B cell (primary cell): ENCODE data around the gene TEX51. TPM values are rescaled to one million over a fixed set of nuclear protein-coding genes. Genes with fewer than 3 reads are reported as not detected.

Experiments
- ATAC-seq: fragments of 200-7000 bp; cut with Tn5 transposase; one replicate; pipeline ENCODE4 v1.10.0; 2021; ENCODE audit warnings: low read depth, mild to moderate bottlenecking, moderate number of reproducible peaks, moderate library complexity
- CTCF ChIA-PET: fragments of 350-600 bp; sonication (Branson Sonifier 250); formaldehyde crosslinking; loops from one replicate; lab custom pipeline; 2021; ENCODE audit warnings: antibody characterized with exemption, inconsistent platforms; lab: Charles Lee
- POLR2A ChIA-PET: fragments of 350-600 bp; sonication (Branson Sonifier 250); formaldehyde crosslinking; loops from one replicate; lab custom pipeline; 2021; ENCODE audit warnings: antibody characterized with exemption; lab: Charles Lee
- DNase-seq: peaks from one replicate; pipeline ENCODE4 v3.0.0; 2013
- H2AFZ ChIP-seq: 2 replicates; pipeline ENCODE4 v1.6.1; 2012; ENCODE audit warnings: mild to moderate bottlenecking, low read depth, low read length; ENCODE audit not compliant: insufficient read depth, poor library complexity, severe bottlenecking
- H3K27ac ChIP-seq, 2 donors: 1 replicate in 1 of 2; 2 replicates in 1 of 2; pipeline ENCODE4 v1.5.1; 2012 to 2013; ENCODE audit warnings: low read length in 2 of 2, mild to moderate bottlenecking in 2 of 2, moderate library complexity in 1 of 2
- H3K27me3 ChIP-seq, 4 experiments: fragments of 200-600 bp in 1 of 4; sonication (generic) in 1 of 4; replicated peaks in 1 of 4; 1 replicate in 2 of 4; 2 replicates in 2 of 4; pipeline versions ENCODE4 v1.6.1 to v1.7.0; 2013 to 2016; ENCODE audit warnings: low read length in 3 of 4, mild to moderate bottlenecking in 2 of 4, mixed read lengths in 1 of 4, moderate library complexity in 1 of 4; ENCODE audit not compliant: insufficient read depth in 4 of 4, control insufficient read depth in 3 of 4; ENCODE audit errors: control extremely low read depth in 1 of 4
- H3K36me3 ChIP-seq, 2 experiments: replicated peaks in 1 of 2; 1 replicate in 1 of 2; 2 replicates in 1 of 2; pipeline versions ENCODE4 v1.6.1 to v1.7.1; 2013; ENCODE audit warnings: low read length in 1 of 2; ENCODE audit not compliant: insufficient read depth in 2 of 2, control insufficient read depth in 1 of 2; ENCODE audit errors: control extremely low read depth in 1 of 2, extremely low read depth in 1 of 2
- H3K4me1 ChIP-seq, 2 donors: fragments of 200-600 bp in 1 of 2; sonication (generic) in 1 of 2; 1 replicate in 1 of 2; 2 replicates in 1 of 2; pipeline versions ENCODE4 v1.5.1 to v1.6.1; 2013 to 2017; ENCODE audit warnings: low read length in 2 of 2; ENCODE audit not compliant: control insufficient read depth in 2 of 2, insufficient read depth in 2 of 2
- H3K4me2 ChIP-seq: replicated peaks from 2 replicates; pipeline ENCODE3; 2012; ENCODE audit warnings: mild to moderate bottlenecking, low read depth, low read length; ENCODE audit not compliant: poor library complexity, severe bottlenecking
- H3K4me3 ChIP-seq, 5 experiments: fragments of 200-600 bp in 1 of 5; sonication (generic) in 1 of 5; 1 replicate in 3 of 5; 2 replicates in 2 of 5; pipeline versions ENCODE4 v1.5.1 to v1.7.0; 2011 to 2016; ENCODE audit warnings: low read length in 4 of 5, mild to moderate bottlenecking in 4 of 5, low read depth in 2 of 5, control low read depth in 1 of 5, moderate library complexity in 1 of 5; ENCODE audit not compliant: insufficient read depth in 1 of 5; ENCODE audit errors: control extremely low read depth in 1 of 5, extremely low read depth in 1 of 5
- H3K79me2 ChIP-seq: fragments of 200-600 bp; sonication (generic); one replicate; pipeline ENCODE4 v1.6.0; 2016; ENCODE audit warnings: low read length; ENCODE audit not compliant: control insufficient read depth, insufficient read depth
- H3K9ac ChIP-seq: fragments of 200-600 bp; sonication (generic); 2 replicates; pipeline ENCODE4 v1.6.1; 2017; ENCODE audit warnings: mild to moderate bottlenecking, low read length, moderate library complexity
- H3K9me3 ChIP-seq, 3 donors: one replicate each; pipeline versions ENCODE4 v1.6.1 to v1.7.1; 2013; ENCODE audit warnings: low read length in 2 of 3; ENCODE audit not compliant: control insufficient read depth in 2 of 3, insufficient read depth in 1 of 3; ENCODE audit errors: control extremely low read depth in 1 of 3
- H4K20me1 ChIP-seq: 2 replicates; pipeline ENCODE4 v1.6.0; 2012; ENCODE audit warnings: mild to moderate bottlenecking, low read length; ENCODE audit not compliant: insufficient read depth, control insufficient read depth, poor library complexity, severe bottlenecking
- H3K27ac Mint-ChIP-seq: one replicate; pipeline ENCODE4 v1.8.0; 2021; ENCODE audit warnings: mixed read lengths
- H3K27me3 Mint-ChIP-seq: one replicate; pipeline ENCODE4 v1.8.0; 2021; ENCODE audit warnings: mixed read lengths
- H3K4me1 Mint-ChIP-seq: one replicate; pipeline ENCODE4 v1.8.0; 2021; ENCODE audit warnings: mixed read lengths
- H3K4me3 Mint-ChIP-seq: one replicate; pipeline ENCODE4 v1.8.0; 2021; ENCODE audit warnings: mixed read lengths
- H3K9me3 Mint-ChIP-seq: one replicate; pipeline ENCODE4 v1.8.0; 2022; ENCODE audit warnings: mixed read lengths; ENCODE audit not compliant: insufficient read depth
- CTCF ChIP-seq: fragments of 200-600 bp; IDR thresholded peaks from one replicate; pipeline ENCODE4 v1.8.0; 2022; ENCODE audit warnings: antibody characterized with exemption, mild to moderate bottlenecking
- EZH2 ChIP-seq: IDR thresholded peaks from 2 replicates; pipeline ENCODE4 v1.6.1; 2012; ENCODE audit warnings: borderline replicate concordance, low read depth, mild to moderate bottlenecking, moderate library complexity, low read length; ENCODE audit not compliant: insufficient read depth, poor library complexity, severe bottlenecking
- WGBS: methylation state at CpG from one replicate; pipeline ENCODE4 v1.1.5; 2013; ENCODE audit warnings: missing lambda C conversion rate; ENCODE audit not compliant: insufficient coverage; 5-methylcytosine and 5-hydroxymethylcytosine counted together
- intact Hi-C: fragments of 100-400 bp; cut with micrococcal nuclease; formaldehyde crosslinking; loops from one replicate; pipeline ENCODE4 v1.10.0; 2022
- polyA plus RNA-seq: library from polyadenylated mRNA; depleted of rRNA; stranded (reverse); fragments of >200 nt; gene quantifications from 2 replicates; pipeline ENCODE4 v1.2.3, GENCODE V29; 2012
- total RNA-seq, 2 donors: library from RNA; stranded (reverse); fragments of 120-200 nt in 1 of 2; gene quantifications; 1 replicate in 1 of 2; 2 replicates in 1 of 2; pipeline versions ENCODE4 v1.2.3 to v1.2.4, GENCODE V29; 2013 to 2022

The TEX51 gene
- total and polyA plus RNA-seq, 2 donors (not counting 1 experiment from before 2014, with no cell fraction given), result not detected

DNA sequence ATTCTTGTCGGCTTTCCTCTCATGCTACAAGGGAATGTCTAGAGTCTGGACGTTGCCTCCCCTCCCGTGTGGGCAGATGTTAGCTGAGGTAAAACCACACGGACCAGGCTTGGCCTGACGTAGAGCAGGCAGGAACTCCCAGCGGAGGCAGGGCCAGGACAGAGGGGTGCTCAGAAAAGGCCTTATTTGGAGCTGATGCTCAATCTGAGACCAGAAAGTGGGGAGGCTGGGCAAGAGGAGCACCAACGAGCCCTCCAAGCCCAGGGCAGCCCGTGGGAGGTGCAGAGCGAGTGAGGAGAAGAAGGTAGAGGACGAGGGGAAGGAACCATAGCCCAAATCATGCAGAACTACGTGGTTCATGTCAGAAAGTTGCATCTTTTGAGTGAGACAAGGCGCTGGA lies 9.0 kb downstream of the TEX51 start:
- CTCF ChIA-PET, result no interaction called here
- peaks cover 0 to under 1% (median 0%) of the 10 kb centered on the region in 4 experiments for H3K27me3 ChIP-seq
- no peak overlapping the region for H3K27ac ChIP-seq
- Mint-ChIP-seq H3K27ac (no peak overlapping the region), H3K27me3 (peaks cover 30% of the 10 kb centered on the region), H3K4me3 (no peak overlapping the region), H3K9me3 (peaks cover 6% of the 10 kb centered on the region), H3K4me1 (peaks cover 17% of the 10 kb centered on the region)
- ATAC-seq (no peak), DNase-seq (no peak)
- H3K4me1 ChIP-seq, result peaks cover 7 to 10% of the 10 kb centered on the region in 2 donors
- H3K4me2 ChIP-seq, result no peak overlapping the region
- TF ChIP-seq CTCF (no peak), EZH2 (no peak)
- H4K20me1 ChIP-seq, result no peaks in the 10 kb centered on the region
- POLR2A ChIA-PET, result no interaction called here
- no peaks in the 10 kb centered on the region for H3K36me3 ChIP-seq
- no peaks in the 10 kb centered on the region for H3K79me2 ChIP-seq
- 73% methylated on average over 10 of the region's 12 CpGs for WGBS
- H3K4me3 ChIP-seq, result no peak overlapping the region
- no peak overlapping the region for H2AFZ ChIP-seq
- no peak overlapping the region for H3K9ac ChIP-seq
- peaks cover 0 to 14% (median 7%) of the 10 kb centered on the region in 3 donors for H3K9me3 ChIP-seq
- intact Hi-C loops, result no loop called here

- Histone ChIP-seq H3K4me2 (no peak overlapping the region), H3K9ac (no peak overlapping the region), H3K9me3 (peaks cover 0 to 7% (median 6%) of the 10 kb centered on the region in 3 donors), H3K4me1 (peaks cover 7 to 10% of the 10 kb centered on the region in 2 donors), H3K27ac (no peak overlapping the region), H3K36me3 (no peaks in the 10 kb centered on the region), H3K27me3 (no peaks in the 10 kb centered on the region), H4K20me1 (no peaks in the 10 kb centered on the region), H3K4me3 (no peak overlapping the region), H3K79me2 (no peaks in the 10 kb centered on the region), H2AFZ (no peak overlapping the region)
- POLR2A ChIA-PET, result no interaction called here
- H3K9me3 Mint-ChIP-seq, result peaks cover 6% of the 10 kb centered on the region
- no peak for TF ChIP-seq EZH2
- no peak for TF ChIP-seq CTCF
- peaks cover 17% of the 10 kb centered on the region for H3K4me1 Mint-ChIP-seq
- no peak overlapping the region for H3K4me3 Mint-ChIP-seq
- H3K27me3 Mint-ChIP-seq, result peaks cover 22% of the 10 kb centered on the region
- WGBS, result 89% methylated on average over 3 of the region's 10 CpGs
- intact Hi-C loops, result no loop called here
- CTCF ChIA-PET, result no interaction called here
- no peak overlapping the region for H3K27ac Mint-ChIP-seq
- ATAC-seq (no peak), DNase-seq (no peak)
These were observed 10.1 kb downstream of the TEX51 start for GRCh38 chr2:126908721-126909177.
